Activated CD4-positive, alpha-beta T cell treated with anti-CD3 and anti-CD28 coated beads for 48 hours (primary cell): Measurements from ENCODE around the gene SDC4.

Experiments used
- DNase-seq: peaks from one replicate; pipeline ENCODE4 v3.0.0-alpha.2; 2020

Gene SDC4

DNA sequence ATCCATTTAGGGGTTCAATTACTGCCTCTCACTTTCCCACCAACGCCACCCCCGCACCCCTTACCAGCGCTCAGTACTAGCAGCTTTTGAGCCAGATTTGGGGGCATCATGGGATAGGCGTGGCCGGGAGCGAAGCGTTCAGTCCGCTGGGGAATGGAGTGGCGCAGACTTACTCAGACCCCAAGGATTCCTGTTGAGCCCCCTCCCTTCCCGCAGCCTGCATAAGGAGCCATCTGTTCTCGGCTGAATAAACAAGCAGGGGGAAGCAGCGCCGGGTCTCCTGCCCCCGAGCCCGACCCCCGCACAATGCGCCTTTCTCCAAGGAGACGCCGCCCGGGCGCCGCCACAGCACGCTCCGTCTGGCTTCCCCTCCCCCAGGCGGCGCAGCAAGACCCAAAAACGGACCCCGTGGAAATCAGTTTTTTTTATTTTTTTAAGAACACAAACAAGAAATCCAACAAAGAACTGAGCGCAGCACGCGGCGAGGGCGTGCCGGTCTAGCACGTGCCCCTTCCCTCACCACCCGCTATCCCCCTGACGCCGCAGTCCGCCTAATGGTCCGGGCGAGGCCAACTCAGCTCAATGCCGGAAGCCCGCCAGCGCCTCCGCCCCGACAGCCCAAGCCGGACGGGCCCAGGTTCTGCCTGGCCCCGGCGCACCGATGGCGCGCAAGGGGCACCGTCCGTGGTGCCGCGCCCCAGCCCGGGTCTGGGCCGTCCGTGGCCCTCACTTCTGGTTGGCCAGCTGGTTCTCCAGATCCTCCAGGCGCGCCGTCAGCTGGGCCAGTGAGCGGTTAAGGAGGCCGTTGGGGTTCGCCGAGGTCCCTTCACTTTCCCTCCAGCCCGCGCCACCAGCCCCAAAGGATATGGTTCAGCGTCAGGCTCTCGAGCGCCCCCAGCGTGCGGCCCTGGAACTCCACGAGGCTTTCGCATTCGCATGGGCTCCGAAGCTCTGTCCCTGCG lies 54.9 kb downstream of the SDC4 start:
- peak; percentile 92 for DNase-seq

DNA sequence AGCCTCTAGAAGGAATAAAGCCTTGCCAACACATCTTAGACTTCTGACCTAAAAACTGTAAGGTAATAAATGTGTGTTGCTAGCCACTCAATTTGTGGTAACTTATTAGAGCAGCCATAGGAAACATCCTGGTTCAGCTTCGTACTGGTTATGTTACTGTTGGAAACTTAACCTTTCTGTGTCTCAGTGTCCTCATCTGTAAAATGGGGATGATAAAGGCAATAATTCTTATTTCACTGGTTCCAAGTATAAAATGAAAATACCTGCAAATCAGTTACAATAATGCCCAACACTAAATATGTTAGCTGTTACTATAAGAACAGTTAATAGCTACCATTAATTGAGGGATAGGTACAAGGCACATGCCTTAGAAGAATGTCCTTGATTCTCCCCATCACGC lies 55.9 kb downstream of the SDC4 start:
- DNase-seq, result no peak

DNA sequence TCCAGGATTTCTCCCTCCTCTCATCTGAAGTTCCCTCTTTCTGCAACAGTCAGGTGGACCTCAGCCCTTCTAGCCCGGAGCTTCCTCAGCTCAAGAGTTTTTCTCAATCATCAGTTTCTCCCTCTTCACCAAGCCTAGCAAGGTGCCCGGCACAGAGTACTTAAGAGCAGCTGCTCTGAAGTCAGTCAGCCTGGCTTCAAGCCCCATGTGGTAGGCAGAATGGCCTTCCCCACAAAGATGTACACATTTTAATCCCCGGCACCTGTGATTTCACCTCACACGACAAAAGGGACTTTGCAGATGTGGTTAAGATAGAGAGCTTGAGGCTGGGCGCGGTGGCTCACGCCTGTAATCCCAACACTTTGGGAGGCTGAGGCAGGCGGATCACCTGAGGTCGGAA lies 56.7 kb downstream of the SDC4 start:
- DNase-seq, result no peak

DNA sequence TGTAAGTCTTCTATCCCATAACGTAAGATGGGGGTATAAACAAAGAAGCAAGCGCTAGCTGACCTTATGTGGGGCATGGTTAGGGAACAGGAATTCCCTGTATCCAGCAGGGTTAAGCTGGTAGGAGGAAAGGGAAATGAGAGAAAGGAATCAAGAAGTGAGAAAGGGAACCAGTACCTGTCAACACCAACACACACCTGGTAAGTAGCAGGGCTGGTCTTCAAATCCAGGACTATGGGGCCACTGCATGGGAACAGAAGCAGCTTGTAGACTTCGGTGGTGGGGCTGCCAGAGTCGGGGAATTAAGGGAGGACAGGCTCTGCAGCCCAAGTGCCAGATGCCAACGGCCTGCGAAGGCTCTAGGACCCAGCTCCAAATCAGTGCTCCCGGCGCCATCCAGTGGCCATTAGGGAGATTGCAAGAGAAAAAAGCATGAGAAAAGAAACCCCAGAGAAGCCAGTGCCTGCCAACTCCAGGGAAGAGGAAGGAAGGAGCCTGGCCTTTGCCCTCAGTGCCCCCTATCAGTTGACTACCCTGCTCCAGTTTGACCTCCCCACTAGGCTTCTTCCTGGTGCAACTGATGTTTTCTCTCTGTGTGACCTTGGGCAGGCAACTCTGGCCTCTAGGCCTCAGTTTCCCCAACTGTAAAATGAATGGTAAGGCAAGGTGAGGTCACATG lies 57.4 kb downstream of the SDC4 start:
- DNase-seq, result peak; percentile 82

DNA sequence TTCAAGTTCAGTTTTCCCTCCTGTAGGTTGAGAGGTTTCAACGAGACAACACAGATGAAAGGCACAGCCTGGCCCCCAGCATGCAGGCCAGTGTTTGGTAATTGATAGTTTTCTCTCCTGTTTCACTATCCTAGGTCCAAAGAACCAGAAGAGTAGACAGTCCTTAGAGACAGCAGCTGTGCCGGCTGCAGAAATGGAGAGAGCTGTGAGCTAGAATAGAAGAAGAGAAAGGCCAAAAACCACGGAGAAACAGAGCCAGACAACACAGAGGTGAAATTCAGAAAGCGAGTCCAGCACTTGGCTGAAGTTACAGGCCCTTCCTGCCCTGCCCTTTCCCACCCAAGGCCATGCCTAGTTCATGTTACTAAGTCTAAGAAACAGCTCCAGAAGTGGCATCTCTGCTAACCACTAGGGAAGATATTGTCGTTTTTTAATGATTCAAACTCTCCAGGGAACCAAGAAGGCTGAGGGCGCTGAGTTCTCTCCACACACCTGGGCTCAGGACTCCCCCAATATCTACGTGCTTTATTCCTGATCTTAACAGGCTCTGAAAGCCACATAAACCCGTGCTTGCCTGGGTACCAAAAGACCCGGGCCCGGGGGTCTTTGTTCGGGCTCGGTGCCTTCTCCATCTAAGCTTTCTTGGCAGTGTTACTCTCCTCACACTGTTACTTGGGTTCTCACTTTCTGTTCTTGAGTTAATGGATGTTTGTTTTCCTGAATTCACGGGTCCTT lies 58.1 kb downstream of the SDC4 start:
- no peak for DNase-seq

DNA sequence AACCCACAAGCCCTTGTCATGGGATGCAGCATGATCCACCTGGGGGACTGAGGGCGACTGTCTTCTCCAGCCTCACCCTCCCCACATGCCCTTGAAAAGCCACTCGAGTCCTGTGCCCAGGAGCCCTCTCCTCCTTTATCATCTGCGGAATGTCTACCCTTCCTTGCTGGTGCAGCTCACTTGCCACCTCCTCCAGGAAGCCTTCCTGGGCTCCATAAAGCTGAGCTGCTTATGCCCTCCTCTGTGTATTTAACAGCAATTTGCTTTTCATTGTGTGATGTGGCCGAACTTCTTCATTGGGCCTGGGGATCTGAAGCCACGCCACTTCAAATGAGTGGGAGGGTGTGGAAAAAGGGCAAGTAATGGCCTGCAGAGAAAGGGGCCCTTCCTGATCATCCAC lies 59.4 kb downstream of the SDC4 start:
- DNase-seq, result no peak

DNA sequence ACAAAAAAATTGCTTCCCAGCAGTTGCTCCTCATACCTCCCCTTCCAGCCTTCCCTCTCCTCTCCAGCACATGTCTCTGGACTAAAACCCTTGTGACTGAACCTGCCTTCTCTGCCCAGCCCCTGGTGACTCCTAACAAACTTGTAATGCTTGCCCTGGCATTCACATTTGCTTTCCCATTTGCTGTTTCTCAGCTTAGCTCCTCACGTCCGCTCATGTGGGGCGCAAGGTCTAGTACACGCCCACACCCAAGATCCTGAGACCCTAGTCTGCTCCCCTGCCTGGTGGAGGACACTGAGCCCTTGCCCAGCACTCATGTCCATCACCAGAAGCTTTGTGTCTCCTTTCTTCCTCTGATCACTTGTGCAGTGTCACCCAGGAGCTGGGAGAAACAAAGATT lies 59.8 kb downstream of the SDC4 start:
- no peak for DNase-seq

DNA sequence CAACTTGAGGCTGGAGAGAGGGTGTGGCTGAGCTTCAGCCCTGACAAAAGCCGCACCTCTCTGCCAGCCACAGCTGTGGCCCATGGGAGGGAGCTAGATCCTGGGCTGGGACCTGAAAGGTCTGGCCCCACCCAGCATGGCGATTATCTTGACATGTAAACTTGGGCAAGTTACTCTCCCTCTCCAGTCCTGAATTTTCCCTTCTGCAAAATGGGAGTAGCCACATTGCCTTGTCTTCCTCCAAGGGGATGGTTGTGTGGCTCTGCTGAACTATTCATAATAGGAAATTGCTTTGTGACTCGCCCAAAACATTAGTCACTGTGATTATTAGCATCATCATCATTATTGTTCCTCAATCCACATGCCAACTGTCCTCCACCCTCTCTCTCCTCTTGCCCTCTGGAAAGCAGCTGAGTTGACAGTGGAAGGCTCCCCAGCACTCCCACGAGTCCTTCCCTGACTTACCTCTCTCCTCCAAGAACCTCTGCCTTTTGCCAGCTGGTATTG lies 64.6 kb downstream of the SDC4 start:
- no peak for DNase-seq

DNA sequence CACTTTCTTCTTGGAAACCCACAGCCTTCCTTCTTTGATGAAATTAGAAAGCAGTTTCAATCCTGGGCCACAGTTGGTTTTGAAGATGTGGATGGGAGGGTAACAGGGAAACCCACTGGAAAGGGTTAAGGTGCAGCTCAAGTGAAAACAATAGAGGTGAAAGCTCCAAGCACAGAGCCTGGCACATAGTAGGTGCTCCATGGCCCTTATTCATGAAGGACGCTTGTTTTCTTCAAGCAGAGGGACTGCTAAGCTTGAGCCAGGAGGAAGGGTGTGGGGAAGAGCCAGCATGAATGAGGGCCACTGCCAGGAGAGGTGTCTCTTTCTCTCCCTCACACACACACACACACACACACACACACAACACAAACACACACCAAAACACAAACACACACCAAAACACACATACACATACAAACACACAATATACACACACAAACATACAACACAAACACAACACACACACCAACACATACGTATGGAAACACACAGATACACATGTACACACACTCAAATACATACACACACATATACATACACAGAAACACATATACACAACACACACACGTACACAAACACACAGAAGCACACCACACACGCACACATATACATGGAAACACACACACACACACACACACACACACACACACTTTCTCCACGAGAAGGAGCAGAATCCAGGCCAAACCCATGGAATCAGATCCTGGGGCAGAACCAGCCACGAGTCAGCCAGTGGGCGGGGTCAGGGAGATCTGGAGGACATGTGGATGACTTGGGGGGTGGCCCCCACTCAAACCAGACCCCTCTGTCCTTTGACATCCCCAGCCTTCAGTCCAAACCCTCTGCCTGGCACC lies 65.3 kb downstream of the SDC4 start:
- DNase-seq, result no peak

DNA sequence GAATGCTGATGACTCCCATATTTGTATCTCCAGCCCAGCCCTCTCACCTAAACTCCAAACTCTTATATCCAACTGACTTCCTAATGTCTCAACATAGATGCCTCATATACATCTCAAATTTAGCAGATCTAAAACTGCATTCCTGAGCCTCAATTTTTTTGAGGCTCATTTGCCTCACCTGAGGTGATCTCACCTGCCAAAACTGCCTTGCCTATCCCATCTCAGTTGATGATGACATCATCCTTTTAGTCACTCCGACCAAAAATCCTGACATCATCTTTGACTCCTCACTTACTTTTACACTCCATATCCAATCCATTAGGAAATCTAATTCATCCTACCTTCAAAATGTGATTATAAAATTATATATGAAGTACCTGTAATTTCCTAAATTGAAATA lies 68.2 kb downstream of the SDC4 start:
- DNase-seq, result no peak

DNA sequence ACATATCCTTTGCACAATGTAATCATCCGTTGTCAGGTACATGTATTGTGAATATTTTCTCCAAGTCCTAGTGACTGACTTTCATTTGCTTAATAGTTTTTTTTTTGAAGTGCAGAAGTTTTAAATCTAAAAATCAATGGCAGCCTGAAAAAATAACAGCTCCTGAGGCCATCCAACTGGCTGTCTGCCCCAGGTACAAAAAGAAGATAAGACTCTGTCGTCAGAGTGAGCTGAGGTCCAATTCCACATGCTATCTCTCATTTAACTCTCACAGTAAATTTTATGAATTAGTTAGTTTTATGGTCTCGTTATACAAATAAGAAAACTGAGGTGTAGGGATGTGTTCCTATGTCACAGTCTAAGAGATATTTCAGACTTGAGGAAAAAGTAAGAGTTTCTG lies 72.9 kb downstream of the SDC4 start:
- DNase-seq, result no peak
